Breast epithelium (tissue), 3 donors: ENCODE results near the gene EIF5AL1.

Experiments used
- POLR2A ChIP-seq: fragments of 450-650 bp; IDR thresholded peaks from one replicate; pipeline ENCODE4 v1.6.1; 2016; ENCODE audit warnings: antibody characterized with exemption, mild to moderate bottlenecking, moderate library complexity
- POLR2AphosphoS5 ChIP-seq, 3 donors: sonication (generic); formaldehyde crosslinking; IDR thresholded peaks; one replicate each; pipeline ENCODE4 v1.6.1; 2017; ENCODE audit warnings: antibody characterized with exemption in 3 of 3
- TF ChIP-seq, protein P1 (sequence below), 3 donors: fragments of 450-650 bp; IDR thresholded peaks; one replicate each; pipeline ENCODE4 v1.5.1; 2016 to 2017; ENCODE audit warnings: antibody characterized with exemption in 3 of 3, mild to moderate bottlenecking in 3 of 3, moderate library complexity in 3 of 3

DNA sequence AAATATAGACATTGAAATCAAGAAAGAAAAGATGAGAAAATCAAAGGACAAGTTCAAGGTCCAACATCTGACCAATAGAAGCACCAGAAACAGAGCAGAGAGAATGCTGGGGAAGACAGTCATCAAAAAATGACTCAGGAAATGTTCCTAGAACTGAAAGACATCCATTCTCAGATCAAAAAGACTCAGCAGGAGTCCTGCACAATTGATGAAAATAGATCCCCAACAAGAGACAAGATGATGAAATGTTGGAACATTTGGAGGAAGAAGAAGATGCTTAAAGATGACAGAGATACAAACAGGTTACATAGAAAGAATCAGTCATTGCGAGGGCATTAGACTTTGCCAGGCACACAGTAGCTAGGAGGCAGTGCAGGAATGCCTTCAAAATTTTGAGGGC, 30.0 kb upstream of the EIF5AL1 start:
- TF ChIP-seq, protein P1, sequence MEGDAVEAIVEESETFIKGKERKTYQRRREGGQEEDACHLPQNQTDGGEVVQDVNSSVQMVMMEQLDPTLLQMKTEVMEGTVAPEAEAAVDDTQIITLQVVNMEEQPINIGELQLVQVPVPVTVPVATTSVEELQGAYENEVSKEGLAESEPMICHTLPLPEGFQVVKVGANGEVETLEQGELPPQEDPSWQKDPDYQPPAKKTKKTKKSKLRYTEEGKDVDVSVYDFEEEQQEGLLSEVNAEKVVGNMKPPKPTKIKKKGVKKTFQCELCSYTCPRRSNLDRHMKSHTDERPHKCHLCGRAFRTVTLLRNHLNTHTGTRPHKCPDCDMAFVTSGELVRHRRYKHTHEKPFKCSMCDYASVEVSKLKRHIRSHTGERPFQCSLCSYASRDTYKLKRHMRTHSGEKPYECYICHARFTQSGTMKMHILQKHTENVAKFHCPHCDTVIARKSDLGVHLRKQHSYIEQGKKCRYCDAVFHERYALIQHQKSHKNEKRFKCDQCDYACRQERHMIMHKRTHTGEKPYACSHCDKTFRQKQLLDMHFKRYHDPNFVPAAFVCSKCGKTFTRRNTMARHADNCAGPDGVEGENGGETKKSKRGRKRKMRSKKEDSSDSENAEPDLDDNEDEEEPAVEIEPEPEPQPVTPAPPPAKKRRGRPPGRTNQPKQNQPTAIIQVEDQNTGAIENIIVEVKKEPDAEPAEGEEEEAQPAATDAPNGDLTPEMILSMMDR (IDR thresholded peaks at IDR 0.05): no peak
- no peak for TF ChIP-seq POLR2A
- TF ChIP-seq POLR2AphosphoS5 (IDR thresholded peaks at IDR 0.05): no peak
